Transverse colon (tissue), 4 donors: ENCODE measurements around the gene ALDH3B2. TPM values are rescaled to one million over a fixed set of nuclear protein-coding genes. Genes with fewer than 3 reads are reported as not detected.

Experiments
- DNase-seq: peaks from one replicate; pipeline ENCODE4 v3.0.0-alpha.2; 2019
- H3K27ac ChIP-seq, 4 donors: fragments of 200-600 bp; sonication (generic); 2 replicates each; pipeline ENCODE4 v1.5.1; 2016 to 2018; ENCODE audit warnings: inconsistent platforms in 4 of 4
- H3K27me3 ChIP-seq: fragments of 200-600 bp; sonication (generic); 2 replicates; pipeline ENCODE4 v1.5.1; 2017; ENCODE audit warnings: inconsistent platforms
- H3K36me3 ChIP-seq, 4 donors: fragments of 200-600 bp; sonication (generic); 2 replicates each; pipeline ENCODE4 v1.5.1; 2017 to 2019; ENCODE audit warnings: inconsistent platforms in 4 of 4
- H3K4me1 ChIP-seq, 4 donors: fragments of 200-600 bp; sonication (generic); 2 replicates each; pipeline ENCODE4 v1.5.1; 2017 to 2020; ENCODE audit warnings: inconsistent platforms in 4 of 4
- H3K4me3 ChIP-seq, 4 donors: fragments of 200-600 bp; sonication (generic); 1 replicate in 1 of 4; 2 replicates in 3 of 4; pipeline versions ENCODE4 v1.5.1 to v1.6.1; 2017 to 2019; ENCODE audit warnings: inconsistent platforms in 4 of 4
- H3K9me3 ChIP-seq, 2 donors: fragments of 200-600 bp; sonication (generic); 2 replicates each; pipeline ENCODE4 v1.5.1; 2017 to 2019; ENCODE audit warnings: inconsistent platforms in 2 of 2
- EP300 ChIP-seq: sonication (generic); formaldehyde crosslinking; IDR thresholded peaks from one replicate; pipeline ENCODE4 v1.6.1; 2017; ENCODE audit warnings: antibody characterized with exemption, low read depth
- POLR2A ChIP-seq: fragments of 450-650 bp; IDR thresholded peaks from one replicate; pipeline ENCODE4 v1.6.1; 2016; ENCODE audit warnings: antibody characterized with exemption, mild to moderate bottlenecking, moderate library complexity
- POLR2AphosphoS5 ChIP-seq, 3 donors: sonication (generic); formaldehyde crosslinking; IDR thresholded peaks; one replicate each; pipeline ENCODE4 v1.6.1; 2016; ENCODE audit warnings: antibody characterized with exemption in 3 of 3
- WGBS, 2 donors: methylation state at CpG; one replicate each; pipeline ENCODE4 v1.1.5; 2018; ENCODE audit warnings: low coverage in 1 of 2; 5-methylcytosine and 5-hydroxymethylcytosine counted together
- in situ Hi-C, 4 donors: fragments of 200-750 bp; cut with MboI; loops; one replicate each; pipeline versions ENCODE4 v1.15.0 to v1.15.1; 2017; ENCODE audit warnings: low sequenced_read_pairs in 3 of 4, low pct_ligation_motif_present in 1 of 4, low pct_unique_long_range_greater_than_20kb in 1 of 4
- intact Hi-C: fragments of 100-400 bp; cut with DNase I; formaldehyde crosslinking; loops from one replicate; pipeline ENCODE4 v1.15.1; 2023; ENCODE audit warnings: low total_unique reads
- total RNA-seq, 4 donors: library from RNA; depleted of rRNA; stranded (reverse); fragments of >200 nt; gene quantifications; one replicate each; pipeline ENCODE4 v1.1.0, GENCODE V29; 2016
- TF ChIP-seq, protein P1 (sequence below), 5 experiments: fragments of 200-600 bp in 3 of 5; fragments of 450-650 bp in 2 of 5; sonication (generic) in 3 of 5; IDR thresholded peaks; 1 replicate in 2 of 5; 2 replicates in 3 of 5; pipeline ENCODE4 v1.5.1; 2016 to 2017; ENCODE audit warnings: antibody characterized with exemption in 5 of 5, inconsistent platforms in 3 of 5, mild to moderate bottlenecking in 2 of 5, moderate library complexity in 1 of 5

ALDH3B2 gene
- total RNA-seq, 4 donors from 2014 or later, result 13.8 TPM; not detected in 3

GRCh38 chr11:67644472-67645418 lies 29.7 kb downstream of the ALDH3B2 start:
- 90% methylated on average over 18 of the region's 22 CpGs; no CpG with 5 or more reads in 1 of the 2 donors for WGBS, 2 donors
- Histone ChIP-seq H3K27ac (no peak overlapping the region), H3K27me3 (peaks cover 5% of the 10 kb centered on the region), H3K4me3 (no peak overlapping the region), H3K4me1 (peaks cover 3 to 18% (median 10%) of the 10 kb centered on the region in 4 donors), H3K36me3 (no peaks in the 10 kb centered on the region), H3K9me3 (no peaks in the 10 kb centered on the region)
- in situ Hi-C loops (no loop called here), intact Hi-C loops (no loop called here)
- DNase-seq, result no peak
- TF ChIP-seq POLR2A, result no peak

DNA sequence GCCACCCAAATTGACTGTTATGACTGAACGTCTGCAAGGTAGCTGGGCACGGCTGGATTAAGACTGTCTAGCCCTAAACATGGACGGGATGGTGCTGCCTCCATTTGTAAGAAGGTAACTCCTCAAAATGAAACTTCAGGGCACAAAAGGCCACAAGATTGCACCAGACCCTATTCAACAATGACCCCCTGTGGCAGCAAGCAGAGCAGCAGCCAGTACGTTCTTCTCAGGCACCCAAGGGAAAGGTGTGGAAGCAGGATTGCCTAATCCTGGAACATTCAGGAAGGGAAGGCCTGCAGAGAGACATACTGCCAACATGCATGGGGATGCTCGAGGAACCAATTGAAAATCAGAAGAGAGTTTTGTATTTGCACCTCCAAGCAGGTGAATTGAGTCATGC lies 30.4 kb downstream of the ALDH3B2 start:
- H3K4me3 ChIP-seq, result no peak overlapping the region

GRCh38 chr11:67642173-67643120 lies 32.0 kb downstream of the ALDH3B2 start:
- in situ Hi-C loops (no loop called here), intact Hi-C loops (no loop called here)
- Histone ChIP-seq H3K27ac (no peak overlapping the region), H3K27me3 (peaks cover 5% of the 10 kb centered on the region), H3K4me1 (peaks cover 3 to 16% (median 11%) of the 10 kb centered on the region in 4 donors), H3K9me3 (no peaks in the 10 kb centered on the region), H3K4me3 (no peak overlapping the region), H3K36me3 (no peaks in the 10 kb centered on the region)
- TF ChIP-seq POLR2AphosphoS5 (IDR thresholded peaks at IDR 0.05) (no peak), EP300 (no peak), POLR2A (no peak)
- TF ChIP-seq, protein P1, sequence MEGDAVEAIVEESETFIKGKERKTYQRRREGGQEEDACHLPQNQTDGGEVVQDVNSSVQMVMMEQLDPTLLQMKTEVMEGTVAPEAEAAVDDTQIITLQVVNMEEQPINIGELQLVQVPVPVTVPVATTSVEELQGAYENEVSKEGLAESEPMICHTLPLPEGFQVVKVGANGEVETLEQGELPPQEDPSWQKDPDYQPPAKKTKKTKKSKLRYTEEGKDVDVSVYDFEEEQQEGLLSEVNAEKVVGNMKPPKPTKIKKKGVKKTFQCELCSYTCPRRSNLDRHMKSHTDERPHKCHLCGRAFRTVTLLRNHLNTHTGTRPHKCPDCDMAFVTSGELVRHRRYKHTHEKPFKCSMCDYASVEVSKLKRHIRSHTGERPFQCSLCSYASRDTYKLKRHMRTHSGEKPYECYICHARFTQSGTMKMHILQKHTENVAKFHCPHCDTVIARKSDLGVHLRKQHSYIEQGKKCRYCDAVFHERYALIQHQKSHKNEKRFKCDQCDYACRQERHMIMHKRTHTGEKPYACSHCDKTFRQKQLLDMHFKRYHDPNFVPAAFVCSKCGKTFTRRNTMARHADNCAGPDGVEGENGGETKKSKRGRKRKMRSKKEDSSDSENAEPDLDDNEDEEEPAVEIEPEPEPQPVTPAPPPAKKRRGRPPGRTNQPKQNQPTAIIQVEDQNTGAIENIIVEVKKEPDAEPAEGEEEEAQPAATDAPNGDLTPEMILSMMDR (IDR thresholded peaks at IDR 0.05), result no peak
- 86 to 93% methylated on average over 2 to 15 of the region's 15 CpGs for WGBS, 2 donors
- DNase-seq, result no peak

More for the DNA sequence above, 30.4 kb downstream of the ALDH3B2 start:
- intact Hi-C loops (no loop called here), in situ Hi-C loops (no loop called here)
- Histone ChIP-seq H3K27ac (no peak overlapping the region), H3K4me1 (peaks cover 3 to 18% (median 9%) of the 10 kb centered on the region in 4 donors), H3K36me3 (no peaks in the 10 kb centered on the region), H3K27me3 (peaks cover 5% of the 10 kb centered on the region), H3K9me3 (no peaks in the 10 kb centered on the region)
- 88% methylated on average over 5 of the region's 5 CpGs; no CpG with 5 or more reads in 1 of the 2 donors for WGBS, 2 donors
- TF ChIP-seq POLR2AphosphoS5 (IDR thresholded peaks at IDR 0.05), result no peak
- TF ChIP-seq POLR2A, result no peak
- TF ChIP-seq, protein P1 (IDR thresholded peaks at IDR 0.05), result peak in 2 of 5 experiments; percentile 16 to 35
- DNase-seq, result no peak

GRCh38 chr11:67641338-67642172 lies 32.9 kb downstream of the ALDH3B2 start:
- no peak for TF ChIP-seq POLR2A
- no peak for TF ChIP-seq EP300
- no peak for TF ChIP-seq POLR2AphosphoS5 (IDR thresholded peaks at IDR 0.05)
- TF ChIP-seq, protein P1 (IDR thresholded peaks at IDR 0.05), result no peak
- intact Hi-C loops (no loop called here), in situ Hi-C loops (no loop called here)
- peaks cover 0 to 7% (median 5%) of the 10 kb centered on the region in 4 donors for H3K4me1 ChIP-seq
- H3K36me3 ChIP-seq, result no peaks in the 10 kb centered on the region
- no peak overlapping the region for H3K4me3 ChIP-seq
- DNase-seq, result no peak
- no peak overlapping the region for H3K27ac ChIP-seq
- WGBS, 2 donors, result 84 to 100% methylated on average over 1 to 27 of the region's 28 CpGs
- peaks cover 5% of the 10 kb centered on the region for H3K27me3 ChIP-seq
- no peaks in the 10 kb centered on the region for H3K9me3 ChIP-seq
